ENCODE data around the gene ZBTB49. TPM values are rescaled to one million over a fixed set of nuclear protein-coding genes. Genes with fewer than 3 reads are reported as not detected.

The ZBTB49 gene
- total and polyA plus RNA-seq, 2 of the 4 experiments (the other 2 are of a cell fraction) = 3.2 to 4.8 TPM

GRCh38 chr4:4277531-4277930 lies 12.5 kb upstream of the ZBTB49 start:
- Histone ChIP-seq H2BK15ac (ENCODE audit: low read depth, low read length) (no peak overlapping the region), H2AFZ (replicated peaks; ENCODE audit: low read length, poor library complexity) (no peak overlapping the region), H4K5ac (ENCODE audit: low read depth, low read length) (no peak overlapping the region), H2BK120ac (ENCODE audit: low read depth, low read length) (no peak overlapping the region), H3K4ac (ENCODE audit: low read depth, low read length) (no peak overlapping the region), H3K4me1 (ENCODE audit: control insufficient read depth, insufficient read depth, low read length) (no peaks in the 10 kb centered on the region), H3K9ac (ENCODE audit: low read depth, low read length) (no peak overlapping the region), H2AK9ac (replicated peaks; ENCODE audit: low read depth, low read length, poor library complexity) (no peak overlapping the region), H3K23ac (ENCODE audit: low read depth, low read length) (no peak overlapping the region), H3K36me3 (ENCODE audit: control insufficient read depth, insufficient read depth, low read length) (peaks cover 39% of the 10 kb centered on the region), H4K20me1 (ENCODE audit: insufficient read depth, low read length) (no peaks in the 10 kb centered on the region), H2AK5ac (ENCODE audit: low read depth, low read length) (no peak overlapping the region), H3K18ac (ENCODE audit: low read depth, low read length) (no peak overlapping the region), H3K4me2 (ENCODE audit: low read depth, low read length) (no peak overlapping the region), H3K4me3 (ENCODE audit: insufficient read depth, low read depth, low read length) (no peak overlapping the region), H3K79me1 (ENCODE audit: low read depth in 1 of 2, low read length in 2 of 2) (peaks cover 0 to under 1% of the 10 kb centered on the region in 2 experiments; a peak in 2 of 4 replicates), H3K14ac (replicated peaks; ENCODE audit: low read depth, low read length) (no peak overlapping the region), H3K27ac (ENCODE audit: insufficient read depth, low read length) (no peak overlapping the region), H4K8ac (ENCODE audit: low read depth in 2 of 2, low read length in 2 of 2) (no peak overlapping the region), H2BK20ac (ENCODE audit: low read depth, low read length) (no peak overlapping the region), H3K9me3 (ENCODE audit: control insufficient read depth, insufficient read depth, low read length) (no peaks in the 10 kb centered on the region), H3K9me1 (ENCODE audit: insufficient read depth, low read length) (no peaks in the 10 kb centered on the region), H2BK5ac (ENCODE audit: low read depth, low read length, poor library complexity, severe bottlenecking) (no peak overlapping the region), H4K91ac (ENCODE audit: insufficient read depth, low read depth, low read length) (no peak overlapping the region), H3K56ac (ENCODE audit: extremely low read depth, insufficient read depth, low read length) (no peak overlapping the region), H3K27me3 (ENCODE audit: control insufficient read depth, insufficient read depth, low read length) (no peaks in the 10 kb centered on the region)
- no peak for DNase-seq
- ChIA-PET POLR2A (ENCODE audit: unreplicated experiment) (no interaction called here), CTCF (no interaction called here)
- intact Hi-C loops (cut with micrococcal nuclease) = no loop called here
- ATAC-seq (ENCODE audit: low read depth) = no peak
- in situ Hi-C loops (cut with MboI; ENCODE audit: low sequenced_read_pairs) = no loop called here
- TF ChIP-seq CHD1 (IDR thresholded peaks at IDR 0.05; ENCODE audit: low read depth, low read length) = no peak
- no peak for TF ChIP-seq ELK1 (IDR thresholded peaks at IDR 0.05; ENCODE audit: borderline replicate concordance, low read depth, low read length)
- no peak for TF ChIP-seq MXI1 (IDR thresholded peaks at IDR 0.05; ENCODE audit: borderline replicate concordance, low read depth, low read length)
- TF ChIP-seq USF2 (IDR thresholded peaks at IDR 0.05; ENCODE audit: low read depth, low read length) = no peak
- TF ChIP-seq CTCF (conservative IDR thresholded peaks at IDR 0.05; ENCODE audit: low read depth, low read length) = no peak
- no peak for TF ChIP-seq NFE2L2 (IDR thresholded peaks at IDR 0.05; ENCODE audit: low read depth, low read length)
- no peak for TF ChIP-seq MAFK (IDR thresholded peaks at IDR 0.05; ENCODE audit: low read depth, low read length)
- no peak for TF ChIP-seq POLR2A (IDR thresholded peaks at IDR 0.05; ENCODE audit: low read depth, low read length)
- no peak for TF ChIP-seq RAD21 (IDR thresholded peaks at IDR 0.05; ENCODE audit: low read length)
- TF ChIP-seq BHLHE40 (IDR thresholded peaks at IDR 0.05; ENCODE audit: low read depth, low read length) = no peak
- TF ChIP-seq FOS (IDR thresholded peaks at IDR 0.05; ENCODE audit: low read depth, low read length) = no peak
- no peak for TF ChIP-seq CEBPB (IDR thresholded peaks at IDR 0.05; ENCODE audit: low read depth, low read length)
- TF ChIP-seq SMC3 (IDR thresholded peaks at IDR 0.05; ENCODE audit: low read depth, low read length) = no peak
- no peak for TF ChIP-seq RFX5 (IDR thresholded peaks at IDR 0.05; ENCODE audit: low read depth, low read length)
- TF ChIP-seq RCOR1 (IDR thresholded peaks at IDR 0.05; ENCODE audit: insufficient replicate concordance, low read length) = no peak
- no peak for TF ChIP-seq MAZ (IDR thresholded peaks at IDR 0.05; ENCODE audit: borderline replicate concordance, low read depth, low read length)
- no TSS peak for BruUV-seq (replicated peaks)
- dilution Hi-C loops (cut with HindIII; ENCODE audit: low sequenced_read_pairs, unreplicated experiment) = no loop called here
- WGBS, 2 experiments (ENCODE audit: extremely low coverage in 2 of 2, insufficient read length in 1 of 2) = 100% methylated on average over 1 of the region's 6 CpGs; no CpG with 5 or more reads in 1 of the 2 experiments

All from IMR-90 (cell line).